Hematopoietic multipotent progenitor cell treated with erythropoietin and hydrocortisone succinate and interleukin-3 and kit ligand, for 6 days (in vitro differentiated cells): ENCODE results near the gene CCDC157.

Source experiments
- DNase-seq: peaks from one replicate; pipeline ENCODE4 v3.0.0-alpha.2; 2015

The CCDC157 gene

GRCh38 chr22:30357650-30358215, 926 bp downstream of the CCDC157 start:
- no peak for DNase-seq

GRCh38 chr22:30358541-30358940, 1.7 kb downstream of the CCDC157 start:
- DNase-seq: no peak

GRCh38 chr22:30361916-30362650, 5.3 kb downstream of the CCDC157 start:
- no peak for DNase-seq

- peak; percentile 71 for DNase-seq
Observed at GRCh38 chr22:30362651-30363281, 6.0 kb downstream of the CCDC157 start.

- DNase-seq: no peak
Observed at GRCh38 chr22:30365891-30366290, 9.1 kb downstream of the CCDC157 start.

GRCh38 chr22:30368420-30368819, 11.6 kb downstream of the CCDC157 start:
- no peak for DNase-seq

GRCh38 chr22:30370641-30371230, 13.9 kb downstream of the CCDC157 start:
- DNase-seq: no peak

- DNase-seq: no peak
Observed at GRCh38 chr22:30371321-30371720, 14.5 kb downstream of the CCDC157 start.

GRCh38 chr22:30371981-30372380, 15.2 kb downstream of the CCDC157 start:
- DNase-seq: no peak

GRCh38 chr22:30372915-30373314, 16.1 kb downstream of the CCDC157 start:
- DNase-seq: peak; percentile 53

GRCh38 chr22:30373331-30374325, 16.8 kb downstream of the CCDC157 start:
- no peak for DNase-seq

- no peak for DNase-seq
Observed at GRCh38 chr22:30375312-30375849, 18.6 kb downstream of the CCDC157 start.

GRCh38 chr22:30380011-30380410, 23.2 kb downstream of the CCDC157 start:
- DNase-seq: no peak

- DNase-seq: no peak
Observed at GRCh38 chr22:30381264-30381663, 24.5 kb downstream of the CCDC157 start.

GRCh38 chr22:30382340-30382739, 25.5 kb downstream of the CCDC157 start:
- DNase-seq: no peak

GRCh38 chr22:30383061-30383460, 26.3 kb downstream of the CCDC157 start:
- DNase-seq: no peak

GRCh38 chr22:30385942-30386341, 29.1 kb downstream of the CCDC157 start:
- DNase-seq: no peak

GRCh38 chr22:30386608-30386959, 29.8 kb downstream of the CCDC157 start:
- DNase-seq: no peak

- DNase-seq: peak; percentile 84
Observed at GRCh38 chr22:30386960-30387827, 30.4 kb downstream of the CCDC157 start, which contains the start of gene RNF215. Gene RNF215, minus strand, starts transcription at chr22:30387411. Its CDS starts 98 bp downstream, at chr22:30387313.

GRCh38 chr22:30390974-30391691, 34.3 kb downstream of the CCDC157 start:
- peak; percentile 96 for DNase-seq
